ENCODE results near the gene SLC25A17.

- TF ChIP-seq CTCF (IDR thresholded peaks at IDR 0.05): no peak
- TF ChIP-seq POLR2A (IDR thresholded peaks at IDR 0.05; ENCODE audit: low read depth): no peak
- no peak for TF ChIP-seq EP300 (IDR thresholded peaks at IDR 0.05)
Measured at GRCh38 chr22:40726514-40726913, 92.6 kb downstream of the SLC25A17 start.

All from esophagus muscularis mucosa (tissue), 4 donors.